Activated CD8-positive, alpha-beta memory T cell treated with anti-CD3 and anti-CD28 coated beads, Interleukin-2, amount 50 U/mL, for 1 hour (primary cell): ENCODE results near the gene ZNF577.

Experiments
- DNase-seq: peaks from one replicate; pipeline ENCODE4 v3.0.0-alpha.2; 2020; ENCODE audit errors: extremely low read depth

Gene ZNF577

GRCh38 chr19:51861870-51862622 is 25.7 kb downstream of the ZNF577 start:
- no peak for DNase-seq

- no peak for DNase-seq
These were observed 50.6 kb downstream of the ZNF577 start for GRCh38 chr19:51837145-51837544.

GRCh38 chr19:51830274-51830673 is 57.5 kb downstream of the ZNF577 start:
- DNase-seq = no peak

- no peak for DNase-seq
These were observed 63.3 kb downstream of the ZNF577 start for GRCh38 chr19:51824281-51825005.

GRCh38 chr19:51822946-51823345 is 64.8 kb downstream of the ZNF577 start:
- DNase-seq = no peak

GRCh38 chr19:51822325-51822724 is 65.4 kb downstream of the ZNF577 start:
- DNase-seq = no peak

- no peak for DNase-seq
These were observed 65.8 kb downstream of the ZNF577 start for GRCh38 chr19:51821921-51822320.

GRCh38 chr19:51821456-51821855 is 66.3 kb downstream of the ZNF577 start:
- DNase-seq = no peak
